Naive B cell (primary cell): ENCODE measurements around the gene POLR1H. TPM values are rescaled to one million over a fixed set of nuclear protein-coding genes. Genes with fewer than 3 reads are reported as not detected.

Experiments
- ATAC-seq, 2 donors: fragments of 150-1000 bp; cut with Tn5 transposase; 2 replicates each; pipeline ENCODE4 v1.10.0; 2021; ENCODE audit warnings: low read depth in 2 of 2, mild to moderate bottlenecking in 2 of 2, moderate library complexity in 2 of 2
- DNase-seq: peaks from one replicate; pipeline ENCODE4 v3.0.0; 2022
- H3K27ac Mint-ChIP-seq, 6 donors: one replicate each; pipeline ENCODE4 v1.8.0; 2020 to 2022; ENCODE audit warnings: mild to moderate bottlenecking in 6 of 6, mixed read lengths in 6 of 6, moderate library complexity in 5 of 6, inconsistent platforms in 2 of 6
- H3K27me3 Mint-ChIP-seq, 3 donors: one replicate each; pipeline ENCODE4 v1.8.0; 2021 to 2022; ENCODE audit warnings: mixed read lengths in 3 of 3, mild to moderate bottlenecking in 1 of 3
- H3K36me3 Mint-ChIP-seq, 2 donors: one replicate each; pipeline ENCODE4 v1.8.0; 2020 to 2022; ENCODE audit warnings: mixed read lengths in 2 of 2, inconsistent platforms in 1 of 2, mild to moderate bottlenecking in 1 of 2
- H3K4me1 Mint-ChIP-seq, 3 donors: one replicate each; pipeline ENCODE4 v1.8.0; 2020 to 2022; ENCODE audit warnings: mixed read lengths in 3 of 3, inconsistent platforms in 1 of 3, mild to moderate bottlenecking in 1 of 3, moderate library complexity in 1 of 3
- H3K4me3 Mint-ChIP-seq, 8 donors: one replicate each; pipeline ENCODE4 v1.8.0; 2020 to 2022; ENCODE audit warnings: mild to moderate bottlenecking in 8 of 8, mixed read lengths in 8 of 8, moderate library complexity in 8 of 8, inconsistent platforms in 2 of 8
- H3K9me3 Mint-ChIP-seq, 7 donors: one replicate each; pipeline ENCODE4 v1.8.0; 2020 to 2022; ENCODE audit warnings: mixed read lengths in 7 of 7, mild to moderate bottlenecking in 5 of 7, inconsistent platforms in 2 of 7, moderate library complexity in 1 of 7
- polyA plus RNA-seq, 6 donors: library from polyadenylated mRNA; unstranded; fragments of 300-500 nt; fragmentation: Illumina TruSeq; gene quantifications; one replicate each; pipeline ENCODE4 v1.2.3, GENCODE V29; 2021; ENCODE audit warnings: low read depth in 6 of 6

The POLR1H gene
- polyA plus RNA-seq, 6 donors from 2014 or later: 40.2 to 102 (median 85.7) TPM

GRCh38 chr6:30041821-30042220, 19.2 kb upstream of the POLR1H start:
- no peak overlapping the region for H3K4me3 Mint-ChIP-seq
- no peak for DNase-seq
- H3K27ac Mint-ChIP-seq: no peak overlapping the region
- H3K4me1 Mint-ChIP-seq: peaks cover 0 to 7% (median 5%) of the 10 kb centered on the region in 3 donors
- ATAC-seq: no peak
- no peaks in the 10 kb centered on the region for H3K27me3 Mint-ChIP-seq
- no peaks in the 10 kb centered on the region for H3K36me3 Mint-ChIP-seq
- H3K9me3 Mint-ChIP-seq: no peaks in the 10 kb centered on the region

DNA sequence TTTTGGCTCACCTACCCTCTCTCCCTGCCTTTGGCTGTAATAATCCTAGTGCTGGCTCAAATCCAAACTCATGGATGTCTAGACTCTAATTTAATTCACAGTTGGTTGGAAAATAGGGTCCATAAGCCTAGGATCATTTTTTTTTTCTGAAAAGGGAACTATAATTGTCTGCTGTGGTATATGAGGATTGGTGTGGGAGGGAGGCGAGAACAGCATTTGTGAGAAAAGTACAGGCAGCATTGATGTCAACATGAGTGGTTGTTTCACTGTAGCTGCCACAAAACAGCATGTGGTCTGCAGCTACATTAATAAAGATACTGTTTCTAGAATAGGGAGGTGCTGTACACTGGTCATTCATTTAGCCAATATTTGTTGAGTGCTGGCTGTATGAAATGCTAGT, 18.6 kb upstream of the POLR1H start:
- ATAC-seq (no peak), DNase-seq (no peak)
- H3K4me1 Mint-ChIP-seq: peaks cover 4 to 7% (median 5%) of the 10 kb centered on the region in 3 donors
- H3K27ac Mint-ChIP-seq: peak overlapping the region in 1 of 6 donors; percentile 3
- no peaks in the 10 kb centered on the region for H3K9me3 Mint-ChIP-seq
- no peaks in the 10 kb centered on the region for H3K27me3 Mint-ChIP-seq
- H3K4me3 Mint-ChIP-seq: no peak overlapping the region
- no peaks in the 10 kb centered on the region for H3K36me3 Mint-ChIP-seq

- Mint-ChIP-seq H3K36me3 (no peaks in the 10 kb centered on the region), H3K27me3 (no peaks in the 10 kb centered on the region), H3K9me3 (no peaks in the 10 kb centered on the region), H3K27ac (no peak overlapping the region), H3K4me3 (no peak overlapping the region), H3K4me1 (peaks cover under 1 to 7% (median 5%) of the 10 kb centered on the region in 3 donors)
- ATAC-seq (no peak), DNase-seq (no peak)
These were observed 18.2 kb upstream of the POLR1H start for GRCh38 chr6:30042914-30043313.

DNA sequence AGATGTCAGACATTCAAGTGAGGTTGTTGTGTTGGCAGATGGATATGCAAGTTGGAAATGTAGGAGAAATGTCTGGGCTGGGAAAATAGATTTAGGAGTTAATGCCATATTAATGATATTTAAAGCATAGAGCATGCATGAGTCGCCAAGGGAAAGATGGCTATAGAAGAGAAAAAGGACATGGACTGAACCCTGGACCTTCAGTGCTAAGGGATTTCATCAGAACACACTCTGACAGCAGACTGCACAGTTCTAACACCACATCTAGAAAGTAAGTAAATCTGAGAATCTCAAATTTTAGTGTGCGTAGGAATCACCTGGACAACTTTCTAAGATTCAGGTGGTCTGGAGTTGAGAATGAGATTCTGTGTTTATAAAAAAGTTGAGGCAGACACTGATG, 17.3 kb upstream of the POLR1H start:
- no peak overlapping the region for H3K4me3 Mint-ChIP-seq
- ATAC-seq (no peak), DNase-seq (no peak)
- peaks cover 0 to 12% (median 5%) of the 10 kb centered on the region in 3 donors for H3K4me1 Mint-ChIP-seq
- H3K27me3 Mint-ChIP-seq: no peaks in the 10 kb centered on the region
- no peaks in the 10 kb centered on the region for H3K9me3 Mint-ChIP-seq
- H3K27ac Mint-ChIP-seq: peak overlapping the region in 1 of 6 donors; percentile 73
- no peaks in the 10 kb centered on the region for H3K36me3 Mint-ChIP-seq

DNA sequence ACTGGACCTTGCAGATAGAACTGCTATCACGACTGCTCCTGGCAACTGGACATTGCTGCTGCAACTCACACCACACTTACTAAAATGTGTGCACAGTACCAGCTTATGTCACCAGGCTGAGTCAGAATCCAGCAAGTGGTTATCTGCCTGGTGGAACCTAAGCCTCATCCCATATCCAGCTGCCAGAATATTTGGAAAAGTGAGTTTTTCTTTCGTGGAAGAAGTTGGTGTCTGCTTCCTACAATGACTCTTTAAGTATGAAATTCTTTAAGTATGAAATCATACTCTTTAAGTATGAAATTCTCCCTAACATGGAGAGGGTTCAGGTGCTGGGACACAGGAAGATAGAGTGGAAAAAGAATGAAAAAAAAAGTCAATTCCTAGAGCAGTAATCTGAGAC, 16.4 kb upstream of the POLR1H start:
- Mint-ChIP-seq H3K27ac (no peak overlapping the region), H3K4me3 (no peak overlapping the region), H3K4me1 (peaks cover 0 to 16% (median 5%) of the 10 kb centered on the region in 3 donors), H3K9me3 (no peaks in the 10 kb centered on the region), H3K36me3 (no peaks in the 10 kb centered on the region), H3K27me3 (no peaks in the 10 kb centered on the region)
- ATAC-seq (no peak), DNase-seq (no peak)

DNA sequence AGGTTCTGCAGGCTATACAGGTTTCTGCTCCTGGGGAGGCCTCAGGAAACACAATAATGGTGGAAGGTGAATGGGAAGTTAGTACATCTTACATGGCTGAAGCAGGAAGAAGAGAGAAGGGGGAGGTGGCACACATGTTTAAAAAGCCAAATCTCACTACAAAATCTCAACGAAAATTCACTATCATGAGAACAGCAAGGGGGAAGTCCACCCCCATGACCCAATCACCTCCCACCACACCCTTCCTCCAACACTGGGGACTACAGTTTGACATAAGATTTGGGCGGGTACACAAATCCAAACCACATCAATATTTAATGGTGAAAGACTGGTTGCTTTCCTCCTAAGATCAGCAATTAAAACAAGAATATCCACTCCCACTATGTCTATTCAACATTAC, 13.8 kb upstream of the POLR1H start:
- ATAC-seq (no peak), DNase-seq (no peak)
- Mint-ChIP-seq H3K9me3 (no peaks in the 10 kb centered on the region), H3K27me3 (no peaks in the 10 kb centered on the region), H3K36me3 (peaks cover 0 to 5% of the 10 kb centered on the region in 2 donors), H3K4me1 (peaks cover 0 to 16% (median 5%) of the 10 kb centered on the region in 3 donors), H3K27ac (peak overlapping the region in 3 of 6 donors; percentile 1 to 47 (median 22)), H3K4me3 (no peak overlapping the region)

- Mint-ChIP-seq H3K27ac (no peak overlapping the region), H3K9me3 (no peaks in the 10 kb centered on the region), H3K36me3 (peaks cover 12% of the 10 kb centered on the region in 2 donors), H3K4me3 (no peak overlapping the region), H3K4me1 (peaks cover 0 to 5% (median 0%) of the 10 kb centered on the region in 3 donors), H3K27me3 (no peaks in the 10 kb centered on the region)
- ATAC-seq (no peak), DNase-seq (no peak)
These were observed 7.4 kb upstream of the POLR1H start for GRCh38 chr6:30053682-30054081.

DNA sequence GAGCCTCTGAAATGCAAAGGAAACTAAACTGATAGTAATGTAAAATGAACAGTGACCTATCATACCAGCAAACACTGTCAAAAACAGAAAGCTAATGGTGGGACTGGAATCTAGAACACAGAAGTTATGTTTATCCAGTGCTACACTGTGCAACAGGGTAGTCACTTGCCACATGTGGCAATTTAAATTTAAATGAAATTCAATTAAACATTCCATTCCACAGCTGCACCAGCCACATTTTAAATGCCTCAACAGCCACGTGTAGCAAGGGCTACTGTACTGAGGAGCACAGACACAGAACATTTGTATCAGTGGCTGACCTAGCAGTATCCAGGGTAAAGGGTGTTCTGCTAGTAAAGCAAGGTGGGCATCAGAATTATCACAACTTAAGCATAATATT, 5.6 kb upstream of the POLR1H start:
- ATAC-seq: no peak
- Mint-ChIP-seq H3K9me3 (no peaks in the 10 kb centered on the region), H3K27me3 (no peaks in the 10 kb centered on the region), H3K4me3 (no peak overlapping the region), H3K36me3 (peaks cover 12% of the 10 kb centered on the region in 2 donors), H3K27ac (no peak overlapping the region), H3K4me1 (peaks cover 1 to 7% (median 4%) of the 10 kb centered on the region in 3 donors)
- DNase-seq: no peak

GRCh38 chr6:30060606-30061091, 416 bp upstream of the POLR1H start:
- Mint-ChIP-seq H3K27me3 (no peaks in the 10 kb centered on the region), H3K9me3 (no peaks in the 10 kb centered on the region), H3K4me3 (peak overlapping the region; percentile 94 to 99 (median 98)), H3K36me3 (peaks cover 7 to 21% of the 10 kb centered on the region in 2 donors), H3K27ac (peak overlapping the region; percentile 98 to 100 (median 99)), H3K4me1 (peaks cover 17 to 29% (median 18%) of the 10 kb centered on the region in 3 donors)
- DNase-seq (no peak), ATAC-seq (peak; percentile 69 to 74)

- DNase-seq (no peak), ATAC-seq (peak; percentile 4 to 6)
- no peaks in the 10 kb centered on the region for H3K27me3 Mint-ChIP-seq
- peaks cover 6 to 17% of the 10 kb centered on the region in 2 donors for H3K36me3 Mint-ChIP-seq
- no peaks in the 10 kb centered on the region for H3K9me3 Mint-ChIP-seq
- H3K4me3 Mint-ChIP-seq: peak overlapping the region; percentile 94 to 99 (median 98)
- H3K4me1 Mint-ChIP-seq: peaks cover 26 to 42% (median 26%) of the 10 kb centered on the region in 3 donors
- peak overlapping the region; percentile 98 to 100 (median 99) for H3K27ac Mint-ChIP-seq
These were observed 893 bp downstream of the POLR1H start for GRCh38 chr6:30061858-30062458.

GRCh38 chr6:30062471-30063178, 1.6 kb downstream of the POLR1H start:
- no peaks in the 10 kb centered on the region for H3K9me3 Mint-ChIP-seq
- peaks cover 33 to 49% (median 33%) of the 10 kb centered on the region in 3 donors for H3K4me1 Mint-ChIP-seq
- DNase-seq (no peak), ATAC-seq (no peak)
- H3K27ac Mint-ChIP-seq: peak overlapping the region in 4 of 6 donors; percentile 98 to 100 (median 100)
- peaks cover 0 to 3% (median 2%) of the 10 kb centered on the region in 3 donors for H3K27me3 Mint-ChIP-seq
- peak overlapping the region in 7 of 8 donors; percentile 42 to 99 (median 97) for H3K4me3 Mint-ChIP-seq
- peaks cover under 1 to 17% of the 10 kb centered on the region in 2 donors for H3K36me3 Mint-ChIP-seq

GRCh38 chr6:30063315-30063714, 2.2 kb downstream of the POLR1H start:
- Mint-ChIP-seq H3K9me3 (no peaks in the 10 kb centered on the region), H3K4me3 (peak overlapping the region in 3 of 8 donors; percentile 42 to 70 (median 64)), H3K36me3 (peaks cover 8 to 22% of the 10 kb centered on the region in 2 donors), H3K27ac (peak overlapping the region in 3 of 6 donors; percentile 52 to 97 (median 54)), H3K4me1 (peaks cover 40 to 56% (median 40%) of the 10 kb centered on the region in 3 donors), H3K27me3 (peaks cover 0 to 8% (median 4%) of the 10 kb centered on the region in 3 donors)
- DNase-seq: no peak
- no peak for ATAC-seq

- Mint-ChIP-seq H3K36me3 (peaks cover 30 to 50% of the 10 kb centered on the region in 2 donors), H3K4me3 (peak overlapping the region; percentile 84 to 99 (median 97)), H3K9me3 (peaks cover 0 to 2% (median 0%) of the 10 kb centered on the region in 7 donors), H3K27me3 (peaks cover 11 to 22% (median 17%) of the 10 kb centered on the region in 3 donors), H3K27ac (peak overlapping the region; percentile 98 to 100 (median 100)), H3K4me1 (peaks cover 49 to 64% (median 50%) of the 10 kb centered on the region in 3 donors)
- no peak for ATAC-seq
- DNase-seq: no peak
These were observed 5.0 kb downstream of the POLR1H start for GRCh38 chr6:30066082-30066481.
